Measurements from ENCODE around the gene TMEM131.

Gene TMEM131

DNA sequence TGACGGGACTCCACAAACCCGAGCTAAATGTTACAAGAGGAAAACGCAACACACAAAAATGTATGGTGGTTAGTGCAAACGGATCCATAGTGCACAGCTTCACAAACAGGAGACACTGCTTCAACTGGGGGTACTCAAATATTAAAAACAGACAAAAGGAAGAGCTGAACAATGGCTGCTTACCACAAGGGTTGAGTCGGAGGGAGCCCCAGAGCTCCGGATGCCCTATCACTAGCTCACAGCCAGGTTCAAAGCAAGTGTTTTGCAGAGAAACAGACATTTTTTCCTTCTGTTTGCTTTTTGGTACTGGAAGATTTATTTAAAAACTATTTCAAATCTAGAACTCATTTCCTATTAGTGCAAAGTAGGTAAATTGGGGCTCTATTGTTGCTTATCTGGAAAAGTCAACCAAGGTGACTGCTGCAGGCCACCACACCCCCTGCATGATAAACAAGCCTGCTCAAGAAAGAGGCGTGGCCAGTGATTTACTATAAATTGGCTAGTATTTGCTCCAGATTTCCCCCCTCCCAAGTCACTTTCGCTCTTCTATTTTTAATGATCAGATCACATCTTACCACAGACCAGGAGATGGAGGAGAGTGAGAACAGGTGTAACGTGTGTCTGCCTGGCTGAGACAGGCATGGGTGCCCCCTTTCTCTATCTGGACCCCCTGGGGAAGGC, 235.9 kb downstream of the TMEM131 start:
- TF ChIP-seq SPI1 (IDR thresholded peaks at IDR 0.05; ENCODE audit: borderline replicate concordance, low read depth): no peak
- TF ChIP-seq, protein P1, sequence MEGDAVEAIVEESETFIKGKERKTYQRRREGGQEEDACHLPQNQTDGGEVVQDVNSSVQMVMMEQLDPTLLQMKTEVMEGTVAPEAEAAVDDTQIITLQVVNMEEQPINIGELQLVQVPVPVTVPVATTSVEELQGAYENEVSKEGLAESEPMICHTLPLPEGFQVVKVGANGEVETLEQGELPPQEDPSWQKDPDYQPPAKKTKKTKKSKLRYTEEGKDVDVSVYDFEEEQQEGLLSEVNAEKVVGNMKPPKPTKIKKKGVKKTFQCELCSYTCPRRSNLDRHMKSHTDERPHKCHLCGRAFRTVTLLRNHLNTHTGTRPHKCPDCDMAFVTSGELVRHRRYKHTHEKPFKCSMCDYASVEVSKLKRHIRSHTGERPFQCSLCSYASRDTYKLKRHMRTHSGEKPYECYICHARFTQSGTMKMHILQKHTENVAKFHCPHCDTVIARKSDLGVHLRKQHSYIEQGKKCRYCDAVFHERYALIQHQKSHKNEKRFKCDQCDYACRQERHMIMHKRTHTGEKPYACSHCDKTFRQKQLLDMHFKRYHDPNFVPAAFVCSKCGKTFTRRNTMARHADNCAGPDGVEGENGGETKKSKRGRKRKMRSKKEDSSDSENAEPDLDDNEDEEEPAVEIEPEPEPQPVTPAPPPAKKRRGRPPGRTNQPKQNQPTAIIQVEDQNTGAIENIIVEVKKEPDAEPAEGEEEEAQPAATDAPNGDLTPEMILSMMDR (IDR thresholded peaks at IDR 0.05; ENCODE audit: insufficient read depth, low read length): no peak
- TF ChIP-seq, protein P2, sequence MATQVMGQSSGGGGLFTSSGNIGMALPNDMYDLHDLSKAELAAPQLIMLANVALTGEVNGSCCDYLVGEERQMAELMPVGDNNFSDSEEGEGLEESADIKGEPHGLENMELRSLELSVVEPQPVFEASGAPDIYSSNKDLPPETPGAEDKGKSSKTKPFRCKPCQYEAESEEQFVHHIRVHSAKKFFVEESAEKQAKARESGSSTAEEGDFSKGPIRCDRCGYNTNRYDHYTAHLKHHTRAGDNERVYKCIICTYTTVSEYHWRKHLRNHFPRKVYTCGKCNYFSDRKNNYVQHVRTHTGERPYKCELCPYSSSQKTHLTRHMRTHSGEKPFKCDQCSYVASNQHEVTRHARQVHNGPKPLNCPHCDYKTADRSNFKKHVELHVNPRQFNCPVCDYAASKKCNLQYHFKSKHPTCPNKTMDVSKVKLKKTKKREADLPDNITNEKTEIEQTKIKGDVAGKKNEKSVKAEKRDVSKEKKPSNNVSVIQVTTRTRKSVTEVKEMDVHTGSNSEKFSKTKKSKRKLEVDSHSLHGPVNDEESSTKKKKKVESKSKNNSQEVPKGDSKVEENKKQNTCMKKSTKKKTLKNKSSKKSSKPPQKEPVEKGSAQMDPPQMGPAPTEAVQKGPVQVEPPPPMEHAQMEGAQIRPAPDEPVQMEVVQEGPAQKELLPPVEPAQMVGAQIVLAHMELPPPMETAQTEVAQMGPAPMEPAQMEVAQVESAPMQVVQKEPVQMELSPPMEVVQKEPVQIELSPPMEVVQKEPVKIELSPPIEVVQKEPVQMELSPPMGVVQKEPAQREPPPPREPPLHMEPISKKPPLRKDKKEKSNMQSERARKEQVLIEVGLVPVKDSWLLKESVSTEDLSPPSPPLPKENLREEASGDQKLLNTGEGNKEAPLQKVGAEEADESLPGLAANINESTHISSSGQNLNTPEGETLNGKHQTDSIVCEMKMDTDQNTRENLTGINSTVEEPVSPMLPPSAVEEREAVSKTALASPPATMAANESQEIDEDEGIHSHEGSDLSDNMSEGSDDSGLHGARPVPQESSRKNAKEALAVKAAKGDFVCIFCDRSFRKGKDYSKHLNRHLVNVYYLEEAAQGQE (IDR thresholded peaks at IDR 0.05; ENCODE audit: insufficient replicate concordance, low read depth): no peak
- no peak for TF ChIP-seq GABPA (IDR thresholded peaks at IDR 0.05; ENCODE audit: low read depth)
- no peak for TF ChIP-seq POLR2AphosphoS5 (IDR thresholded peaks at IDR 0.05; ENCODE audit: low read depth)
- no peak overlapping the region for H3K4me3 ChIP-seq (replicated peaks; ENCODE audit: insufficient read depth, low read length)
- H3K27ac ChIP-seq (replicated peaks): no peak overlapping the region
- H3K27me3 ChIP-seq (ENCODE audit: insufficient read depth, poor library complexity, severe bottlenecking): no peaks in the 10 kb centered on the region
- no peak for DNase-seq (ENCODE audit: low read depth in 1 of 2, low spot score in 1 of 2)

DNA sequence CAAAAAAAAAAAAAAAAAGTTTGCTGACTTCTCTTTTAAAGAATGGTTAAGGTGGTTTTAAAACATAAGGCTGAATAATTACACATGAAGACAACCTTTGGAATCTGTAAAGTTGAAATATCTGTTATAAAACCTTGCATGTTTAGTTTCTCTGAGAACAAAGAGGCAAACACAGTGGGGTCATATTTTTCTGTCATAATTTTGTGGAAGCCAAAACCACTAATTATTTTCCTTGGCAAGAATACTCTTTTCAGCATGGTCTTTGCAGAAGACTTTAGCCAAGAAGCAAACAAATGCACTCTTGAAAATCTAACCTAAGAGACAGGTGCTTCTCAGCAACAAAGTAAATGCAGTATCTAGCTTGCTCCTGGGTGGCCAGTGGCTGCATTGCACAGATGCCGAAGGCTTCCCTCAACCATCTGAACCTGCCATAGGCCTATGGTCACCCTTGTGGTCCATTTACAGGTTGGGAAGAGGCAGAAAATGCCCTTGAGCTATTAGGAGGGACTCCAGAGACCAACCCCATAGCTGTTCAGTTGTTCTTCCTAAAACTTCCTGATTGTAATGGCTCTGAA, 237.5 kb downstream of the TMEM131 start:
- TF ChIP-seq, protein P1 (IDR thresholded peaks at IDR 0.05; ENCODE audit: insufficient read depth, low read length): no peak
- TF ChIP-seq, protein P2 (IDR thresholded peaks at IDR 0.05; ENCODE audit: insufficient replicate concordance, low read depth): no peak
- TF ChIP-seq GABPA (IDR thresholded peaks at IDR 0.05; ENCODE audit: low read depth) (no peak), SPI1 (IDR thresholded peaks at IDR 0.05; ENCODE audit: borderline replicate concordance, low read depth) (no peak), POLR2AphosphoS5 (IDR thresholded peaks at IDR 0.05; ENCODE audit: low read depth) (no peak)
- H3K27me3 ChIP-seq (ENCODE audit: insufficient read depth, poor library complexity, severe bottlenecking): no peaks in the 10 kb centered on the region
- no peak overlapping the region for H3K4me3 ChIP-seq (replicated peaks; ENCODE audit: insufficient read depth, low read length)
- no peak overlapping the region for H3K27ac ChIP-seq (replicated peaks)
- DNase-seq (ENCODE audit: low read depth in 1 of 2, low spot score in 1 of 2): no peak

DNA sequence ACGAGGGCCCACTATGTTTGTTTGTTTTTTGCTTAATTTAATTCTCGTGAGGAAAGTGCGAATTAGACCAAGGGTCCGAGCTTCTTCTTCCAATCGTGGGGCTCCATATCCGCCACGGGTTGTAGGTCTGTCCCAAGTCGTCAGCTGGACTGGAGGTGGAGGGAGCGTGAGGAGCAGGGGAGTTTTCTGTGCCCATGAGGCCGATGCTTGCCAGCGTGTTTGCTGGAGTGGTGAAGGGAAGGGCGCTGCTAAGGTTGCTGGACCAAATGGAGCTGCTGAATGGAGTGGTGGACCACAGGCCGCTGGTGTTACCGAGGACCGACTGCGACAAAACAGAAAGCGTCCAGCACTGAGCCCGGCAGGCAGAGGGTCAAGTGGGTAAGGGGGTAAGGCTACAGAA, 238.7 kb downstream of the TMEM131 start:
- TF ChIP-seq GABPA (IDR thresholded peaks at IDR 0.05; ENCODE audit: low read depth): no peak
- TF ChIP-seq, protein P1 (IDR thresholded peaks at IDR 0.05; ENCODE audit: insufficient read depth, low read length): no peak
- no peak overlapping the region for H3K27ac ChIP-seq (replicated peaks)
- H3K27me3 ChIP-seq (ENCODE audit: insufficient read depth, poor library complexity, severe bottlenecking): no peaks in the 10 kb centered on the region
- no peak for DNase-seq (ENCODE audit: low read depth in 1 of 2, low spot score in 1 of 2)
- H3K4me3 ChIP-seq (replicated peaks; ENCODE audit: insufficient read depth, low read length): no peak overlapping the region

Data from HL-60 (cell line).